Naive thymus-derived CD8-positive, alpha-beta T cell (primary cell): ENCODE data around the gene RHCG. TPM values are rescaled to one million over a fixed set of nuclear protein-coding genes. Genes with fewer than 3 reads are reported as not detected.

Experiments used
- ATAC-seq, 2 donors: fragments of 150-1000 bp; cut with Tn5 transposase in 1 of 2; sonication (Bioruptor Pico), chemical (Tn5 transposase) in 1 of 2; 1 replicate in 1 of 2; 2 replicates in 1 of 2; pipeline ENCODE4 v1.10.0; 2021; ENCODE audit warnings: mild to moderate bottlenecking in 2 of 2, moderate library complexity in 2 of 2
- POLR2A ChIA-PET: fragments of 350-600 bp; sonication (Branson Sonifier 250); formaldehyde crosslinking; loops from one replicate; lab custom pipeline; 2021; ENCODE audit warnings: antibody characterized with exemption; lab: Charles Lee
- DNase-seq, 10 donors: peaks; one replicate each; pipeline versions ENCODE4 v3.0.0 to v3.0.0-alpha.2; 2020 to 2022
- H3K27ac Mint-ChIP-seq, 10 donors: one replicate each; pipeline ENCODE4 v1.8.0; 2020 to 2022; ENCODE audit warnings: mild to moderate bottlenecking in 10 of 10, mixed read lengths in 10 of 10, moderate library complexity in 4 of 10, inconsistent platforms in 1 of 10
- H3K27me3 Mint-ChIP-seq, 5 donors: one replicate each; pipeline ENCODE4 v1.8.0; 2021 to 2022; ENCODE audit warnings: mixed read lengths in 5 of 5
- H3K36me3 Mint-ChIP-seq, 3 donors: one replicate each; pipeline ENCODE4 v1.8.0; 2020 to 2022; ENCODE audit warnings: mixed read lengths in 3 of 3, mild to moderate bottlenecking in 2 of 3, inconsistent platforms in 1 of 3
- H3K4me1 Mint-ChIP-seq, 4 donors: one replicate each; pipeline ENCODE4 v1.8.0; 2021 to 2022; ENCODE audit warnings: mixed read lengths in 4 of 4
- H3K4me3 Mint-ChIP-seq, 10 donors: one replicate each; pipeline ENCODE4 v1.8.0; 2020 to 2022; ENCODE audit warnings: mild to moderate bottlenecking in 10 of 10, mixed read lengths in 10 of 10, moderate library complexity in 6 of 10, inconsistent platforms in 1 of 10
- H3K9me3 Mint-ChIP-seq, 9 donors: one replicate each; pipeline ENCODE4 v1.8.0; 2020 to 2022; ENCODE audit warnings: mixed read lengths in 9 of 9, mild to moderate bottlenecking in 3 of 9, inconsistent platforms in 1 of 9, moderate library complexity in 1 of 9
- polyA plus RNA-seq, 3 donors: library from polyadenylated mRNA; unstranded; fragments of 300-500 nt; fragmentation: Illumina TruSeq; gene quantifications; one replicate each; pipeline ENCODE4 v1.2.3, GENCODE V29; 2021
- total RNA-seq, 8 experiments: library from RNA in 2 of 8; stranded (reverse) in 2 of 8; gene quantifications; one replicate each; pipeline ENCODE4 v1.2.3 and lab custom pipeline; 2021 to 2026

Gene RHCG
- total and polyA plus RNA-seq, 5 experiments from 2014 or later: not detected

DNA sequence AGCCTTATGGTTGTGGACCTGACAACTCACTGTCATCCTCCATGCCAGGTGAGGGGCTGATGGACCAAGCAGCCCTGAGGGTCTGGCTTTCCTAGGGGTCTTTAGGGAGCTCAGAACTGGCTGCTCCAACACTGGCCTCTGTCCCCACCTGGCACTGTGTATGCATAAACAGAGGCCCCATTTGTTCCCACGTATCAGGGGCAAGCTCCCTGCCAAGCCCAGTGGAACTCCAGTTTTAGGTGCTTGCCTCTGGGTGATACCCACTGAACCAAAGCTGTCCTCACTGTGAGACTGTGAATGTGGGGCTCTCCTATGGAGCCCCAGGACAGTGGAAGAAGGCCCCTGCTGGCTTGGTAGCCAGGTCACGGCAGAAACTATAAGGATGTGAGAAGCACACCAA, 26.7 kb upstream of the RHCG start:
- ATAC-seq: no peak
- Mint-ChIP-seq H3K36me3 (no peaks in the 10 kb centered on the region), H3K27ac (no peak overlapping the region), H3K27me3 (peaks cover 0 to 10% (median 4%) of the 10 kb centered on the region in 5 donors), H3K4me3 (no peak overlapping the region), H3K9me3 (peaks cover 0 to 9% (median 0%) of the 10 kb centered on the region in 9 donors), H3K4me1 (no peaks in the 10 kb centered on the region)
- no peak for DNase-seq
- POLR2A ChIA-PET: no interaction called here

DNA sequence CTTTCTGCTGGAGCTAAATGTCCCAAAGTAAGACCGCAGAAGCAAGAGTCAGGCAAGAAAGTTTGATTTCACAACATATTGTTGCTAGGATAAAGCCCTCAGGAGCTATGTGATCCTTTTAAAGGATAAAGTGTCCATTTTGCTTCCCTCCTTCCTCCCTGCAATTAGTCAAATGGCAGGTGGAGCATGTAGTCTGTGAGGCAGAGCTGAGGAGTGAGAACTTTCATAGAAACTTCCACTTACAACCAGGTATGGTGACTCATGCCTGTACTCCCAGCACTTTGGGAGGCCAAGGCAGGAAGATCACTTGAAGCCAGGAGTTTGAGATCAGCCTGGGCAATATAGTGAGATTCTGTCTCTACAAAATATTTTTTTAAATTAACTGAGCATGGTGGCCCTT, 25.2 kb upstream of the RHCG start:
- no peak for DNase-seq
- no peaks in the 10 kb centered on the region for H3K4me1 Mint-ChIP-seq
- ATAC-seq: no peak
- no peaks in the 10 kb centered on the region for H3K36me3 Mint-ChIP-seq
- no peak overlapping the region for H3K4me3 Mint-ChIP-seq
- no peak overlapping the region for H3K27ac Mint-ChIP-seq
- H3K27me3 Mint-ChIP-seq: peaks cover 3 to 14% (median 4%) of the 10 kb centered on the region in 5 donors
- peaks cover 0 to 9% (median 0%) of the 10 kb centered on the region in 9 donors for H3K9me3 Mint-ChIP-seq
- POLR2A ChIA-PET: no interaction called here

DNA sequence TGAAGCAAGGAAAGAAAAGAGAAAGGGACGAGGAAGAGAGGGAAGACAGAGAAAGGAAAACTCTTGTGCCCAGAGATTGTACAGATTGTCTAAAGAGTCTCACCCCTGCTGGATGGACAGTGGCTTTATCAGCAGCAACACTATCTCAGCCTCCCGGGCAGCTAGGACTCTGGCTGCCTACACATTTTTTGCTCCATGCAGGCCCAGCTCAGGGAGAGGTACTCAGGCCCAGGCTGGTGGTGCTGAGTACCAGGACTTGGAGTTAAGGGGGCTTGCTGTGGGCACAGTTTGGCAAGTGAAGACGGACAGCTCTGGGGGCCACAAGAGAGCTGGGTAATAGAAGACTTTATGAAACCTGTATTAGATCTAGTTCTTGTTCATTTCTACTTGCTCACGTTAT, 19.1 kb upstream of the RHCG start:
- no peak overlapping the region for H3K4me3 Mint-ChIP-seq
- no peak overlapping the region for H3K27ac Mint-ChIP-seq
- H3K27me3 Mint-ChIP-seq: peaks cover 10 to 46% (median 25%) of the 10 kb centered on the region in 5 donors
- H3K36me3 Mint-ChIP-seq: no peaks in the 10 kb centered on the region
- POLR2A ChIA-PET: no interaction called here
- H3K9me3 Mint-ChIP-seq: peaks cover 0 to under 1% (median 0%) of the 10 kb centered on the region in 9 donors
- DNase-seq (no peak), ATAC-seq (no peak)
- H3K4me1 Mint-ChIP-seq: no peaks in the 10 kb centered on the region

- ATAC-seq (no peak), DNase-seq (no peak)
- no peak overlapping the region for H3K4me3 Mint-ChIP-seq
- peaks cover 16 to 51% (median 28%) of the 10 kb centered on the region in 5 donors for H3K27me3 Mint-ChIP-seq
- POLR2A ChIA-PET: no interaction called here
- H3K4me1 Mint-ChIP-seq: no peaks in the 10 kb centered on the region
- no peaks in the 10 kb centered on the region for H3K36me3 Mint-ChIP-seq
- H3K9me3 Mint-ChIP-seq: no peaks in the 10 kb centered on the region
- H3K27ac Mint-ChIP-seq: no peak overlapping the region
Observed at GRCh38 chr15:89514596-89515406, 18.4 kb upstream of the RHCG start.

DNA sequence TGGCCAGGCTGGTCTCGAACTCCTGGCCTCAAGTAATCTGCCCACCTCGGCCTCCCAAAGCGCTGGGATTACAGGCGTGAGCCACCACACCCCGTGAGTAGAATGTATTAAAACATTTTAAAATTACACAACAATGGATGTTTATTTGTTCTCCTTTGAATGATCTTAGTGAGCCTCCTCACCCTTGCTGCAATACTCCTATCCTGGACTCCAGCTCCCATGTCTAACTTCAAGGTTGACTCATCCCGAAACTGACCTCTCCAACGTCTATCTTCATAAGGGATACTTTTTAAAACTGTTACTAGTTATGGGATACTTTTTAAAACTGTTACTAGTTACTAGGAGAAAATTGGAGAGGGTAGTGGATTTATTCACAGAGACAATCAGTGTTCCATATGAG, 17.8 kb upstream of the RHCG start:
- Mint-ChIP-seq H3K4me1 (no peaks in the 10 kb centered on the region), H3K4me3 (no peak overlapping the region), H3K27me3 (peaks cover 16 to 51% (median 28%) of the 10 kb centered on the region in 5 donors), H3K9me3 (no peaks in the 10 kb centered on the region), H3K27ac (no peak overlapping the region), H3K36me3 (no peaks in the 10 kb centered on the region)
- POLR2A ChIA-PET: no interaction called here
- no peak for DNase-seq
- no peak for ATAC-seq

- peaks cover 16 to 51% (median 26%) of the 10 kb centered on the region in 5 donors for H3K27me3 Mint-ChIP-seq
- no peak for ATAC-seq
- H3K4me1 Mint-ChIP-seq: no peaks in the 10 kb centered on the region
- DNase-seq: no peak
- no peak overlapping the region for H3K4me3 Mint-ChIP-seq
- H3K36me3 Mint-ChIP-seq: no peaks in the 10 kb centered on the region
- H3K27ac Mint-ChIP-seq: no peak overlapping the region
- POLR2A ChIA-PET: no interaction called here
- no peaks in the 10 kb centered on the region for H3K9me3 Mint-ChIP-seq
Observed at GRCh38 chr15:89513284-89513683, 16.9 kb upstream of the RHCG start.

DNA sequence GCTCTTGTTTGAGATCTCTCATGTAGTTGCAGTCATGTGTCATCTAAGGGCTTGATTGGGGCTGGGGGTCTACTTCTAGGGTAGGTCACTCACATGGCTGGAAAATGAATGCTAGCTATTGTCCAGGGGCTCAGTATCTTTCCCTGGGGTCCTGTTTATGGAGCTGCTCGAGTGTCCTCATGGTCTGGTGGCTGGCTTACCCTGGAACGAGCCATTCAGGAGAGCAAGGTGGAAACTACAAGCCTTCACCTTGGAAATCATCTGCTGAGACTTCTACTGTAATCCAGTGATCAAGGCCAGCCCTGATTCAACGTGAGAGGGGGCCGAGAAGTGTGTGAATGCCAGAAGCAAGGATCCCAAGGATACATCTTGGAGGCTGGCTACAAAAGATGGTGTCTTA, 16.2 kb upstream of the RHCG start:
- H3K36me3 Mint-ChIP-seq: no peaks in the 10 kb centered on the region
- ATAC-seq (no peak), DNase-seq (no peak)
- H3K9me3 Mint-ChIP-seq: no peaks in the 10 kb centered on the region
- H3K4me3 Mint-ChIP-seq: no peak overlapping the region
- H3K4me1 Mint-ChIP-seq: no peaks in the 10 kb centered on the region
- no peak overlapping the region for H3K27ac Mint-ChIP-seq
- H3K27me3 Mint-ChIP-seq: peaks cover 16 to 51% (median 26%) of the 10 kb centered on the region in 5 donors
- POLR2A ChIA-PET: no interaction called here

- POLR2A ChIA-PET: interaction anchor here (0.7 kb wide), 1 partner anchor 185 kb away, joined by 3 read pairs; no protein-coding TSS in a partner anchor
- ATAC-seq: no peak
- no peak overlapping the region for H3K4me3 Mint-ChIP-seq
- no peaks in the 10 kb centered on the region for H3K4me1 Mint-ChIP-seq
- H3K36me3 Mint-ChIP-seq: no peaks in the 10 kb centered on the region
- no peak for DNase-seq
- no peak overlapping the region for H3K27ac Mint-ChIP-seq
- peaks cover 0 to 5% (median 0%) of the 10 kb centered on the region in 9 donors for H3K9me3 Mint-ChIP-seq
- H3K27me3 Mint-ChIP-seq: peaks cover 24 to 57% (median 31%) of the 10 kb centered on the region in 5 donors
Observed at GRCh38 chr15:89506026-89506686, 9.8 kb upstream of the RHCG start.

DNA sequence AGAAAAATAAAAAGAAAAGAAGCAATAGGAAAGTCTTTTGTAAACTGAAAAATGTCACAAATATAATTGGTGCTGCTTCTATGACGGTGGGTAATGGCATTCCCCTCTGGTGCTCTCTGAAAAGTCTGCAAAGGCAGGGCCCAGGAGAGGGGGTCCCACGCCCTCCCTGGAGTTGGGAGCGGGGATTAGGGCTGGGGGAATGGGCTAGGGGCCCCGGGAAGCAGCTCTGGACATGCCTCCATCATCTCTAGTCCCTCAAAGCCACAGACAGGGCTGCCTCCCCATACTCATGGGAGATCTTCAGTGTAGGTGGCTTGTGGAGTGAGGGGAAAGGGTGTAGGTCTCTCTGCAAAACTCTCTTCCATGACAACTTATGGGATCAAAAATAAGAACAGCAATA, 7.8 kb upstream of the RHCG start:
- POLR2A ChIA-PET: no interaction called here
- Mint-ChIP-seq H3K9me3 (peaks cover 0 to 5% (median 0%) of the 10 kb centered on the region in 9 donors), H3K27me3 (peaks cover 21 to 63% (median 31%) of the 10 kb centered on the region in 5 donors), H3K4me1 (no peaks in the 10 kb centered on the region), H3K27ac (no peak overlapping the region), H3K36me3 (no peaks in the 10 kb centered on the region), H3K4me3 (no peak overlapping the region)
- ATAC-seq: no peak
- no peak for DNase-seq

DNA sequence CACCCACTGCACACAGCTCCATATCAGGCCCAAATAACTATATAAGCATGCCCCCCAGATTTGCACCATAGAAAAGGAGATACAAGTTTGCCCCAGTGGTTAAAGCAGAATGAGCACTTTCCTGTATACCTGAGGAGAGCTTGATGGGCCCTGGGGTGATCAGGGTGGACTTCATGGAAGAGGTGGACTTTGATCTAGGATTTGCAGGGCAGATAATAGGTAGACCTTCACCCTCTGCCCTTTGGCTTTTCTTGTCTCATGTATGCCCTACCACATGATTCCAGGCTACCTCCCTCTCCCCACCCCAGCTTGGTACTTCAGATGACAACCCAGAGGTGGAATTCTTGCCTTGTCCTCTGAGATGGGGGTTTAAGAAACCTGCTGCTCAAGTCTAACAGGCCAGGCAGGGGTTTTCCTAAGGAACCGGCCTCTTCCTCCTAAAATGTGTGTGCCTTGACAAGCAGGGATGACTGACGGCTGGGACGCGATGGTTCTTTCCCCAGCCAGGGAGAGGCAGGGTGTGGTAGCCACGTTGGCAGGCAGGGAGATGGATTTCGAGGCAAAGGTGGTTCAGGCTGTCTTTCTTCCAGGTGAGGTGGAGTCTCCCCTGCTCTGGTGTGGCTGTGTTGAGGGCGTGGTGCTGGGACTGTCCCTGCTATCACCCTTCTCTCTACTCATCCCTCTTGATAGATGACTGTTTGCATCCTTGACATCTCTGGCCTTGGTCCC, 6.6 kb upstream of the RHCG start:
- POLR2A ChIA-PET: no interaction called here
- no peaks in the 10 kb centered on the region for H3K36me3 Mint-ChIP-seq
- peaks cover 0 to 5% (median 0%) of the 10 kb centered on the region in 9 donors for H3K9me3 Mint-ChIP-seq
- no peaks in the 10 kb centered on the region for H3K4me1 Mint-ChIP-seq
- DNase-seq (no peak), ATAC-seq (no peak)
- H3K27me3 Mint-ChIP-seq: peaks cover 28 to 73% (median 43%) of the 10 kb centered on the region in 5 donors
- H3K4me3 Mint-ChIP-seq: no peak overlapping the region
- H3K27ac Mint-ChIP-seq: peak overlapping the region in 1 of 10 donors; percentile 68

DNA sequence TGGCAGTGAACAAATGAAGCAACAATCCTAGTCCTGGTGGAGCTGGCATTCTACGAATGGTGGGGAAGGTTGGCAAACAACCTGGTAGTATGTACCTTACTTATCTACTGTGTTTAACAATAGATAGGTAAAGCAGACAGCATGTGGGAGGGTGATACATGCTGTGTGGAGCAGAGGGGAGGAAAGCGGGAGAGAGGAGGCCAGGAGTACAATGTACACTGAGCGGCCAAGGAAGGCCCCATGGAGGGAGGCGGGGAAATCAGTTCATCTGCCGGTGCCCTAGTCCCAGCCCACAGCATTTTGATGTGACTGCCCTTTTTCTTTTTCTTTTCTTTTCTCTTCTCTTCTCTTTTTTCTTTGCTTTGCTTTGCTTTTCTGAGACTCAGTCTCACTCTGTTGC, 5.3 kb upstream of the RHCG start:
- Mint-ChIP-seq H3K27me3 (peaks cover 29 to 73% (median 47%) of the 10 kb centered on the region in 5 donors), H3K36me3 (no peaks in the 10 kb centered on the region), H3K4me3 (no peak overlapping the region), H3K27ac (no peak overlapping the region), H3K9me3 (no peaks in the 10 kb centered on the region), H3K4me1 (peaks cover 0 to 4% (median 1%) of the 10 kb centered on the region in 4 donors)
- DNase-seq: no peak
- POLR2A ChIA-PET: no interaction called here
- no peak for ATAC-seq

DNA sequence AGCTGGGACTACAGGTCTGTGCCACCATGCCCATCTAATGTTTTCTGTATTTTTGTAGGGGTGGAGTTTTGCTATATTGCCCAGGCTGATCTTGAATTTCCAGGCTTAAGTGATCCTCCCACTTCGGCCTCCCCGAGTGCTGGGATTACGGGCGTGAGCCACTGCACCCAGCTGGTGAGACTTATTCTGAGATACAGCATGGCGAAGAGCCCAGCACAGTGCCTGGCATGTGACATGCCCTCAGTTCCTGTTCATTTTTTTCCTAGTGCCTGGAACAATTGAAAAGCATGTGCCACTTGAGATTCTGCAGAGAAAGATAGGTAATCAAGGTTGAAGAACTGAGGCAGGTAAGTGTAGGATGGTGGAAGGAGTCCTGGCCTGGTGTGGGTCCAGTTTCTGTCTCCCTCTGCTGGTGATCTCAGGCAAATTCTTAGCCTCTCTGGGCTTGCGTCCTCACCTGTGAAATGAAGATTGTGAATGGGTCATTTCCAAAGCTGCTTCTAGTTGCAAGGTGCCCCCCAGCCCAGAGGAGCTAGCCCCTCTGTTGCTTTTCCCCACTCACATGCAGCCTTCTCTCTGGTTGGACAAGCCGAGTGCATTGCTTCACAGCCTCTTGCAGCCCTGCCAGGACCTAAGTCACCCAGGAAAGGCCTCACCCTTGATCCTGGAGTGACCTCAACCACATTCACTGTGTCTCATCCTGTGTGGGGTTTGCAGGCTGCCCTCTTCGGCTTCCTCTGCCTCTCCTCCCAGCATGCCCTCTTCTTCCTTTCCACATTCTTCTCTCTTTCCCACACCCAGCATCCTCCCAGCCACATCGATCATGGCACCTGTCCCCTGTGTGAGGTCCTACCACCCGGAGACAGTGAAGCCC, 4.3 kb upstream of the RHCG start:
- H3K36me3 Mint-ChIP-seq: no peaks in the 10 kb centered on the region
- POLR2A ChIA-PET: no interaction called here
- ATAC-seq: no peak

More for the DNA sequence above, 4.3 kb upstream of the RHCG start:
- Mint-ChIP-seq H3K9me3 (no peaks in the 10 kb centered on the region), H3K4me3 (no peak overlapping the region), H3K27ac (no peak overlapping the region), H3K4me1 (peaks cover 0 to 10% (median 6%) of the 10 kb centered on the region in 4 donors), H3K27me3 (peaks cover 28 to 81% (median 50%) of the 10 kb centered on the region in 5 donors)
- DNase-seq: no peak
